Right cardiac atrium (tissue), 5 donors: ENCODE data around the gene EIF4EBP2. TPM values are rescaled to one million over a fixed set of nuclear protein-coding genes. Genes with fewer than 3 reads are reported as not detected.

Experiments used
- ATAC-seq, 2 donors: fragments of 200-7000 bp; cut with Tn5 transposase; one replicate each; pipeline versions ENCODE4 v1.8.0 to v1.9.1; 2020; ENCODE audit warnings: moderate library complexity in 2 of 2, mild to moderate bottlenecking in 1 of 2
- DNase-seq, 3 donors: peaks; one replicate each; pipeline ENCODE4 v3.0.0-alpha.2; 2020
- H3K27ac ChIP-seq: one replicate; pipeline ENCODE4 v1.5.1; 2013; ENCODE audit warnings: mild to moderate bottlenecking, low read length, control low read depth, moderate library complexity
- H3K27me3 ChIP-seq: one replicate; pipeline ENCODE4 v1.6.1; 2013; ENCODE audit not compliant: control insufficient read depth, insufficient read depth
- H3K4me1 ChIP-seq: one replicate; pipeline ENCODE4 v1.6.1; 2013; ENCODE audit warnings: low read length; ENCODE audit not compliant: control insufficient read depth, insufficient read depth
- H3K4me3 ChIP-seq: one replicate; pipeline ENCODE4 v1.5.1; 2013; ENCODE audit warnings: low read length, control low read depth
- H3K9me3 ChIP-seq: one replicate; pipeline ENCODE4 v1.6.1; 2013; ENCODE audit warnings: low read length; ENCODE audit not compliant: control insufficient read depth
- WGBS: extraction: QIAGEN DNeasy Blood & Tissue Kit; methylation state at CpG from one replicate; pipeline ENCODE4 v1.1.7; 2013; 5-methylcytosine and 5-hydroxymethylcytosine counted together
- intact Hi-C, 4 donors: fragments of 100-400 bp; cut with DNase I; formaldehyde crosslinking; loops; one replicate each; pipeline versions ENCODE4 v1.11.0 to v1.14.0; 2022 to 2023
- long read RNA-seq, 4 donors: library from polyadenylated mRNA; unstranded; transcript quantifications; one replicate each; pipeline ENCODE4 v2.0.0, GENCODE V29; 2020 to 2021
- polyA plus RNA-seq: library from polyadenylated mRNA; stranded (reverse); fragments of 200-250 nt; gene quantifications from one replicate; pipeline ENCODE4 v1.2.3, GENCODE V29; 2013
- total RNA-seq, 4 donors: library from RNA; stranded (reverse); fragmentation: NEBNext Ultra II Directional; extraction: Animal tissue kit (Norgen Biotek cat#: 25700); gene quantifications; one replicate each; pipeline ENCODE4 v1.2.1, GENCODE V29; 2021
- donor health status: healthy with polysubstance abuse.
- donor health status: DM: no; HTN: yes; CAD: no.
- donor health status: DM: no; HTN: no; CAD: no.
- donor health status: DM: no; HTN: yes; CAD: no; lungs with severe emphysema.
- donor health status: DM: yes; HTN: yes; CAD: no.

EIF4EBP2 gene
- 10 to 100 TPM; 69.7 to 91.1 (median 78.0) TPM for total RNA-seq
- polyA plus RNA-seq: 29.6 TPM
- long read RNA-seq, donor 1, full-length matches to known transcripts: 93 of 152 reads
- long read RNA-seq, donor 1, partial matches to known transcripts: 30 of 152 reads
- long read RNA-seq, donor 1, other reads (novel, unspliced or antisense): 29 of 152 reads
- long read RNA-seq, donor 2, full-length matches to known transcripts: 59 of 71 reads
- long read RNA-seq, donor 2, partial matches to known transcripts: 0 of 71 reads
- long read RNA-seq, donor 2, other reads (novel, unspliced or antisense): 12 of 71 reads
- long read RNA-seq, donor 3, full-length matches to known transcripts: 90 of 178 reads
- long read RNA-seq, donor 3, partial matches to known transcripts: 51 of 178 reads
- long read RNA-seq, donor 3, other reads (novel, unspliced or antisense): 37 of 178 reads
- long read RNA-seq, donor 4, full-length matches to known transcripts: 72 of 102 reads
- long read RNA-seq, donor 4, partial matches to known transcripts: 5 of 102 reads
- long read RNA-seq, donor 4, other reads (novel, unspliced or antisense): 25 of 102 reads

DNA sequence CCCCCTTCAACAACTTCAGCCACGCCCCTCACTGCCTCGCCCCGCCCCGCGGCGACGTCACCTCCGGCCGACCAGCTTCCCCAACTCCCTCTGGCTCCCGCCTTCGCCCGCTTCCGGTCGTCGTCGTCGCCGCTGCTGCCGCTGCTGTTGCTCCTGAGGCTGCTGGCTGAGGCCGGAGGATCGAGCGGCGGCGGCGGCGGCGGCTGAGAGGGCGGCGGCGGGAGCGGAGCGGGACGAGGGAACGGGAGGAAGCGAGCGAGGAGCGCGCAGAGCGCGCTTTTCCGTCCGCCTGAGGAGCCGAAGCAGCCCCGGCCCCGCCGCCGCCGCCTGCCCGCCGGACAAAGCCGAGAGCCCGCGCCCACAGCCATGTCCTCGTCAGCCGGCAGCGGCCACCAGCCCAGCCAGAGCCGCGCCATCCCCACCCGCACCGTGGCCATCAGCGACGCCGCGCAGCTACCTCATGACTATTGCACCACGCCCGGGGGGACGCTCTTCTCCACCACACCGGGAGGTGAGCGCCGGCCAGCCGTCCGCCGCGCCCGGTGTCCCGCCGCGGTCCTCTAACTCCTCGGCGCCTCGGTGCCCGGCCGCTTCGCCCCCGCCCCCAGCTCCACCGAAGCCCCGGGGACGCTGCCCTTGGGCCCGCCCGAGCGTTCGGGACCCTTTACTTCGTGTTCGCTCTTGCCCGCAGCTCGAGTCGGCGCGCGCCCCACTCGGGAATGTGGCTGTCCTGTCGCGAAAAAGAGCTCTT, at the start of gene EIF4EBP2:
EIF4EBP2 (plus strand) TSS at position 110 of the 751 bp plus-strand sequence; CDS start at position 367, 257 bp downstream.
- Histone ChIP-seq H3K9me3 (no peaks in the 10 kb centered on the region), H3K27me3 (no peaks in the 10 kb centered on the region), H3K4me3 (peak within 1 kb of the TSS; percentile 66), H3K4me1 (peaks cover 4% of the 10 kb centered on the region), H3K27ac (peak within 1 kb of the TSS; percentile 97)
- DNase-seq (peak; percentile 97 to 100 (median 99)), ATAC-seq (peak; percentile 94 to 96)
- WGBS: under 1% methylated on average over 103 of the region's 103 CpGs
- intact Hi-C loops: no loop called here

DNA sequence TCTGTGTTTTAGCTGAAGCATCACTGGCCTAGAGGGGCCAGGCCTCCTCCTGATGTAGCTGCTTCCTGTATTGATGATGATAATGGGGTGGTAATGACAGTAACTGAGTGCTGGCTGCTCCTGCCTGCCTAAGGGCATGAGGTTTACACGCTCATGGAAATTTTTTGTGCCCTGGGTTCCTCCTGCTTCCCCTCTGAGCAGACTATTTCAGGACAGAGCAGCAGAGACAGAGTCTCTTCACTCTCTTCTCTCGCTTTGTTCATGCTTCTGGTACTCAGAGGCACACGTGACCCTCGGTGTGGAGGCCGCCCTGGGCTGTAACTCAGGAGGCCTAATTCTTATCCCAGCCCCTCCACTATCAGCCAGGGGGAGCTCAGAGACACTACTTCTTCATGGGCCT, 49.4 kb upstream of the EIF4EBP2 start:
- DNase-seq: no peak
- WGBS: 91% methylated on average over 5 of the region's 5 CpGs
- no peak overlapping the region for H3K27ac ChIP-seq
- H3K4me1 ChIP-seq: no peaks in the 10 kb centered on the region
- H3K9me3 ChIP-seq: no peaks in the 10 kb centered on the region
- no peak for ATAC-seq
- intact Hi-C loops: no loop called here
- no peak overlapping the region for H3K4me3 ChIP-seq
- no peaks in the 10 kb centered on the region for H3K27me3 ChIP-seq

- intact Hi-C loops: no loop called here
- no peaks in the 10 kb centered on the region for H3K4me1 ChIP-seq
- no peaks in the 10 kb centered on the region for H3K27me3 ChIP-seq
- H3K9me3 ChIP-seq: no peaks in the 10 kb centered on the region
- DNase-seq (peak in 1 of 3 donors; percentile 47), ATAC-seq (peak in 1 of 2 donors; percentile 18)
- H3K27ac ChIP-seq: no peak overlapping the region
- H3K4me3 ChIP-seq: no peak overlapping the region
- WGBS: 69% methylated on average over 21 of the region's 21 CpGs
These were observed 48.6 kb upstream of the EIF4EBP2 start for GRCh38 chr10:70355051-70356021.

- ATAC-seq: no peak
- Histone ChIP-seq H3K27ac (no peak overlapping the region), H3K4me1 (no peaks in the 10 kb centered on the region), H3K27me3 (no peaks in the 10 kb centered on the region), H3K4me3 (no peak overlapping the region), H3K9me3 (no peaks in the 10 kb centered on the region)
- intact Hi-C loops: no loop called here
- DNase-seq: no peak
- 31% methylated on average over 5 of the region's 5 CpGs for WGBS
These were observed 46.4 kb upstream of the EIF4EBP2 start for GRCh38 chr10:70357565-70357964.

DNA sequence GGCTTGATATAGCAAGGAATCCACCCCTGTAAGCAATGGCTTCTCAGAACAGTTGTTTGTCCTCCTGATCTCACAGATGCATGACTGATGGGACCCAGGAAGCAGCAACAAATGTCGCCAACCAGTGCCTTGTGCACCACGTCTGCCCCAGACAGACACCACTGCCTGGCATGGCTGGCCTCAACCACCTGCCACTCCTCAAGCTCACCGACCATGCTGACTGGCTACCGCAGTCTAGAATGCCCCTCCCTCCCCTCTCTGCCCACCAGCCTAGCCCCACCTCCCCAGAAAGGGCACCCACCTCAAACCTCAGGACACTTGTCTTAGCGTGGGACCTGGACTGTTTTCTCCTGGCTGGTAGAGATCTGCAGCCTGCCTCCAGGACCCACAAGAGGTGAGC, 45.5 kb upstream of the EIF4EBP2 start:
- Histone ChIP-seq H3K27me3 (no peaks in the 10 kb centered on the region), H3K27ac (no peak overlapping the region), H3K4me1 (no peaks in the 10 kb centered on the region), H3K4me3 (no peak overlapping the region), H3K9me3 (no peaks in the 10 kb centered on the region)
- intact Hi-C loops: no loop called here
- DNase-seq (no peak), ATAC-seq (no peak)
- 86% methylated on average over 5 of the region's 5 CpGs for WGBS

GRCh38 chr10:70359017-70359550, 44.9 kb upstream of the EIF4EBP2 start:
- Histone ChIP-seq H3K27ac (no peak overlapping the region), H3K4me3 (no peak overlapping the region), H3K9me3 (no peaks in the 10 kb centered on the region), H3K27me3 (no peaks in the 10 kb centered on the region), H3K4me1 (peaks cover 3% of the 10 kb centered on the region)
- ATAC-seq: no peak
- 95% methylated on average over 4 of the region's 4 CpGs for WGBS
- DNase-seq: no peak
- intact Hi-C loops: no loop called here

GRCh38 chr10:70360215-70360614, 43.7 kb upstream of the EIF4EBP2 start:
- WGBS: 98% methylated on average over 2 of the region's 2 CpGs
- no peaks in the 10 kb centered on the region for H3K27me3 ChIP-seq
- H3K4me3 ChIP-seq: no peak overlapping the region
- DNase-seq: no peak
- intact Hi-C loops: loop anchor here in 3 of 4 donors (5.0 to 10.0 kb wide), 3 partner anchors 85 to 138 kb away; no protein-coding TSS in a partner anchor
- peaks cover 5% of the 10 kb centered on the region for H3K4me1 ChIP-seq
- no peaks in the 10 kb centered on the region for H3K9me3 ChIP-seq
- no peak overlapping the region for H3K27ac ChIP-seq
- no peak for ATAC-seq

DNA sequence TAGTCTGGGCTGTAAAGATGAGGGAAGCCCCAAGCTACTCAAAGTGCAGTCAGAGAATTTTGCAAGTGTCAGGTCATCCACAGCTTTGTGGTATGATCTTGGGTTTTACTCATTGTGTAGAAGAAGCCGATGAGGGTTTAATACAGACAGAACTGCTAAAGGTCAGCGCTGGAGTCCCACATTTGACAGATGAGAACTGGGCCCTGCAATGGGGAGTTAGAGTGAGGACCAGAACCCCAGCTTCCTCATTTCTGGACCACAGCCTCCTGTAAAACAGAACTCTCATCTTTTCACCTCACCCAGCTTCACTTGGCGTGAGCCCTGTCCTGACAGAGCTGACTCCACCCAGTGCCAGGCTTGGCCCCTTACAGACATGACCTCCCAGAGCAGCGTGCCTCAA, 41.6 kb upstream of the EIF4EBP2 start:
- no peaks in the 10 kb centered on the region for H3K27me3 ChIP-seq
- no peak overlapping the region for H3K4me3 ChIP-seq
- no peak overlapping the region for H3K27ac ChIP-seq
- no peak for ATAC-seq
- intact Hi-C loops: loop anchor here in 3 of 4 donors (5.0 to 10.0 kb wide), 3 partner anchors 88 to 140 kb away; no protein-coding TSS in a partner anchor
- WGBS: 95% methylated on average over 4 of the region's 4 CpGs
- no peak for DNase-seq
- no peaks in the 10 kb centered on the region for H3K9me3 ChIP-seq
- H3K4me1 ChIP-seq: peaks cover 5% of the 10 kb centered on the region

DNA sequence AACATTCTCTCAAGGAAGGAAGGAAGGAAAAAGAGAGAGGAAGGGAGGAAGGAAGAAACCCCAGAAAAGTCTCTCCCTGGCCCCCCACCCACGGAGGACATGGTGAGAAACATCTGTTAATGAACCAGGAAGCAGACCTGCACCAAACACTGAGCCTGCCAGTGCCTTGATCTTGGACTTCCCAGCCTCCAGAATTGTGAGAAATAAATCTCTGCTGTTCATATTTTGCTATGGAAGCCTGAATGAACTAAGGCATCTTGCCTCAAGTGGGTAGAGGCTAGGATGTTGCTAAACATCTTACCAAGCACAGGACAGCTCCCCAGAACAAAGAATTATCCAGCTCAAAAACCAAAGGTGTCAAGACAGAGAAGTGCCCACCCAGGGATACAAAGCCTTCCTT, 40.7 kb upstream of the EIF4EBP2 start:
- Histone ChIP-seq H3K9me3 (no peaks in the 10 kb centered on the region), H3K27me3 (no peaks in the 10 kb centered on the region), H3K4me1 (peaks cover 5% of the 10 kb centered on the region), H3K4me3 (no peak overlapping the region), H3K27ac (peak overlapping the region; percentile 91)
- intact Hi-C loops: loop anchor here in 3 of 4 donors (5.0 to 10.0 kb wide), 3 partner anchors 88 to 141 kb away; no protein-coding TSS in a partner anchor
- WGBS: 54% methylated on average over 1 of the region's 1 CpG
- DNase-seq (no peak), ATAC-seq (no peak)
